ENCODE measurements around the gene PTPRZ1.

PTPRZ1 gene

GRCh38 chr7:121872831-121873288 lies at the start of gene PTPRZ1:
Gene PTPRZ1, plus strand, starts transcription at chr7:121873161. Its CDS starts 339 bp downstream, at chr7:121873500.
- FAIRE-seq, result no peak

- no peak for FAIRE-seq
Measured at GRCh38 chr7:121824276-121824675, 48.7 kb upstream of the PTPRZ1 start.

GRCh38 chr7:121831351-121831750 lies 41.6 kb upstream of the PTPRZ1 start:
- FAIRE-seq, result no peak

GRCh38 chr7:121831801-121832200 lies 41.2 kb upstream of the PTPRZ1 start:
- FAIRE-seq, result no peak

GRCh38 chr7:121832347-121832746 lies 40.6 kb upstream of the PTPRZ1 start:
- no peak for FAIRE-seq

GRCh38 chr7:121833991-121834390 lies 39.0 kb upstream of the PTPRZ1 start:
- no peak for FAIRE-seq

- no peak for FAIRE-seq
Measured at GRCh38 chr7:121837462-121837861, 35.5 kb upstream of the PTPRZ1 start.

GRCh38 chr7:121847041-121847440 lies 25.9 kb upstream of the PTPRZ1 start:
- FAIRE-seq, result no peak

- no peak for FAIRE-seq
Measured at GRCh38 chr7:121853307-121853706, 19.7 kb upstream of the PTPRZ1 start.

GRCh38 chr7:121860953-121861352 lies 12.0 kb upstream of the PTPRZ1 start:
- FAIRE-seq, result no peak

- no peak for FAIRE-seq
Measured at GRCh38 chr7:121862591-121862990, 10.4 kb upstream of the PTPRZ1 start.

GRCh38 chr7:121871188-121871587 lies 1.8 kb upstream of the PTPRZ1 start:
- no peak for FAIRE-seq

GRCh38 chr7:121873289-121874194 lies 581 bp downstream of the PTPRZ1 start:
- FAIRE-seq, result no peak

- FAIRE-seq, result no peak
Measured at GRCh38 chr7:121874298-121874697, 1.3 kb downstream of the PTPRZ1 start.

- FAIRE-seq, result no peak
Measured at GRCh38 chr7:121875203-121875602, 2.2 kb downstream of the PTPRZ1 start.

- no peak for FAIRE-seq
Measured at GRCh38 chr7:121876656-121877500, 3.9 kb downstream of the PTPRZ1 start.

- FAIRE-seq, result no peak
Measured at GRCh38 chr7:121878918-121879464, 6.0 kb downstream of the PTPRZ1 start.

- FAIRE-seq, result no peak
Measured at GRCh38 chr7:121879544-121879943, 6.6 kb downstream of the PTPRZ1 start.

- no peak for FAIRE-seq
Measured at GRCh38 chr7:121882731-121883130, 9.8 kb downstream of the PTPRZ1 start.

- no peak for FAIRE-seq
Measured at GRCh38 chr7:121885166-121885920, 12.4 kb downstream of the PTPRZ1 start.

GRCh38 chr7:121887634-121888033 lies 14.7 kb downstream of the PTPRZ1 start:
- FAIRE-seq, result no peak

- FAIRE-seq, result no peak
Measured at GRCh38 chr7:121890833-121891232, 17.9 kb downstream of the PTPRZ1 start.

GRCh38 chr7:121891731-121892130 lies 18.8 kb downstream of the PTPRZ1 start:
- no peak for FAIRE-seq

Measured in G401.6 (cell line).